Articular chondrocyte of knee joint (primary cell): Measurements from ENCODE around the gene EXOSC7. TPM values are rescaled to one million over a fixed set of nuclear protein-coding genes. Genes with fewer than 3 reads are reported as not detected.

Source experiments
- small RNA-seq: library from RNA; depleted of rRNA; stranded (forward); fragments of <200 nt; gene quantifications from one replicate; pipeline ENCODE3, GENCODE V24; 2012
- total RNA-seq: library from RNA; depleted of rRNA; stranded (reverse); fragments of >200 nt; gene quantifications from 2 replicates; pipeline ENCODE4 v1.2.3, GENCODE V29; 2012

The EXOSC7 gene
- 43.1 and 47.5 TPM in 2 replicates for total RNA-seq

DNA sequence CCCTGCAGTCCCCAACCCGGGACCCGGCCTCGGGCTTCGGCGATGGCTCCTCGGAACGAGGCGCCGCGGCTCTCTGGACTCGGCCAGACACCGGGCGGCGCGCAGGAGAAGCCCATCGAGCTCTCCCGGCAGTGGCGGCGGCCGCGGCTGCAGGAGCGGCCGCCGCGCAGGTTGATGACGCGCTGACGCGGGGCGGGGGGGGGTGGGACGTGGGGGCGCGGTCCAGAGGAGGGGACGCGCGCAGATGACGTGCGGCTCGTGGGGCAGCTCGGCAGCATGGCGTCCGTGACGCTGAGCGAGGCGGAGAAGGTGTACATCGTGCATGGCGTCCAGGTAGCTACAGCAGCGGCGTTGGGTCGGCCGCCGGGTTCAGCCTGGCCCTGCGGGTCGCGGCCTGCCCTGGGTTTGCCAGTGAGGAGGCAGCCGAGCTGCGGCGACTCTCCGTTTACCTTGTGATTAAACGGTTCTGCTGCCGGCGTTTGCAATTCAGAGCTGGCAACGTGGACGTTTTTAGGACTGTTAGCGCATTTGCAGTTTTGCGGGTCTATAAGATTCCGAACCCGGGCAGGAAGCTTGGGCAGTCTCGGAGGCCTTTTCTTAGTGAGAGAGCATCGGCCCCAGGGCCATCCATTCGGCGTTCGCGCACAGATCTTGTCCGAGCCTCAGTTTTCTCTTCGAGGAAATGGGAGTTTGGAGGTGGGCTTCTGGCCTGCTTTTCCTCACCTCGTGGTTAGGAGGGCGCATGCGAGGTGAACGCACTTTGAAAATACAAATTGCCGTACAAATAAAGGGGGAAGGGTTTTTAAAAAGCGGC, at the start of gene EXOSC7, which contains the start of gene ZDHHC3:
TSS of gene EXOSC7 (plus strand) at position 243 of the 814 bp plus-strand sequence. CDS start at position 277, 34 bp downstream.
TSS of gene ZDHHC3 (minus strand) at position 173 of the 814 bp plus-strand sequence. CDS start 16,738 bp downstream, outside the sequence.

DNA sequence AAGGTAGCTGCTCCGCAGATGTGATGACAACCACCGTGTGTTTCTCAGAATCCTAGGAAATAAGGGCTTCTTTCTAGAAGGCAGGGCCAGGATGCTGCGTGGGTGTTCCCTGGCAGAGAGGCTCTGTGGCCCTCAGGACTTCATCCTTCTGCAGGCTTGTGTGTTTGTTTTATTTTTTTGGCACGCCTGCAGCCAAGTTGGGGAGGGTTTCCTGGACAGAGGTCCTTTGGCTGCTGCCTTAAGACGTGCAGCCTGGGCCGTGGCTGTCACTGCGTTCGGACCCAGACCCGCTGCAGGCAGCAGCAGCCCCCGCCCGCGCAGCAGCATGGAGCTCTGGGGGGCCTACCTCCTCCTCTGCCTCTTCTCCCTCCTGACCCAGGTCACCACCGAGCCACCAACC, 50.0 kb downstream of the EXOSC7 start, which contains the start of gene CLEC3B:
TSS of gene CLEC3B (plus strand) at position 266 of the 400 bp plus-strand sequence. CDS start at position 326, 60 bp downstream.

Small RNA genes within 50 kb of the gene (small RNA-seq; reads per million reads assigned to genes)
- not detected for gene RNU5B-3P

Other genes with a start within 250 kb of the EXOSC7 start
- 6.9 and 9.5 TPM in 2 replicates for gene ZNF501, start 246.6 kb upstream of the EXOSC7 start, total RNA-seq
- gene KIAA1143, start 214.6 kb upstream of the EXOSC7 start, total RNA-seq: 36.5 and 38.9 TPM in 2 replicates
- gene KIF15, start 214.4 kb upstream of the EXOSC7 start, total RNA-seq: 4.1 and 8.4 TPM in 2 replicates
- 16.1 and 16.7 TPM in 2 replicates for gene TMEM42, start 114.3 kb upstream of the EXOSC7 start, total RNA-seq
- gene TGM4, start 101.6 kb upstream of the EXOSC7 start, total RNA-seq: not detected in 2 replicates
- gene ZDHHC3, start 70 bp upstream of the EXOSC7 start, total RNA-seq: 72.1 and 83.8 TPM in 2 replicates
- gene CLEC3B, start 50.1 kb downstream of the EXOSC7 start, total RNA-seq: 44.4 and 95.3 TPM in 2 replicates
- 1.2 and 1.4 TPM in 2 replicates for gene CDCP1, start 170.1 kb downstream of the EXOSC7 start, total RNA-seq